CD4-positive, CD25-positive, alpha-beta regulatory T cell (primary cell): ENCODE results near the gene HCST. TPM values are rescaled to one million over a fixed set of nuclear protein-coding genes. Genes with fewer than 3 reads are reported as not detected.

Source experiments
- ATAC-seq, 2 donors: fragments of 150-1000 bp; cut with Tn5 transposase; one replicate each; pipeline ENCODE4 v1.10.0; 2021; ENCODE audit warnings: low read depth in 2 of 2, moderate number of reproducible peaks in 2 of 2, moderate library complexity in 1 of 2
- DNase-seq, 3 donors: peaks; one replicate each; pipeline versions ENCODE4 v3.0.0 to v3.0.0-alpha.2; 2012 to 2022; ENCODE audit warnings: mixed read lengths in 1 of 3
- H3K27ac ChIP-seq: one replicate; pipeline ENCODE4 v1.7.0; 2013; ENCODE audit warnings: mild to moderate bottlenecking, low read length; ENCODE audit not compliant: insufficient read depth, poor library complexity, severe bottlenecking
- H3K27me3 ChIP-seq: one replicate; pipeline ENCODE4 v1.7.0; 2013; ENCODE audit warnings: low read length; ENCODE audit not compliant: control insufficient read depth, insufficient read depth
- H3K36me3 ChIP-seq: one replicate; pipeline ENCODE4 v1.7.0; 2013; ENCODE audit warnings: mild to moderate bottlenecking, low read length, moderate library complexity; ENCODE audit not compliant: control insufficient read depth, insufficient read depth
- H3K4me1 ChIP-seq: 2 replicates; pipeline ENCODE4 v1.7.0; 2013; ENCODE audit warnings: mild to moderate bottlenecking, low read length; ENCODE audit not compliant: insufficient read depth, control insufficient read depth, poor library complexity, severe bottlenecking
- H3K4me3 ChIP-seq: one replicate; pipeline ENCODE4 v1.7.0; 2013; ENCODE audit warnings: low read depth, mild to moderate bottlenecking, low read length, moderate library complexity
- H3K9me3 ChIP-seq, 2 experiments: 1 replicate in 1 of 2; 2 replicates in 1 of 2; pipeline ENCODE4 v1.7.0; 2013; ENCODE audit warnings: low read length in 2 of 2, mild to moderate bottlenecking in 1 of 2, moderate library complexity in 1 of 2; ENCODE audit not compliant: control insufficient read depth in 2 of 2
- H3K27ac Mint-ChIP-seq, 3 donors: one replicate each; pipeline ENCODE4 v1.8.0; 2020 to 2022; ENCODE audit warnings: mild to moderate bottlenecking in 3 of 3, mixed read lengths in 3 of 3, moderate library complexity in 2 of 3
- H3K27me3 Mint-ChIP-seq: one replicate; pipeline ENCODE4 v1.8.0; 2022; ENCODE audit warnings: mild to moderate bottlenecking, mixed read lengths
- H3K36me3 Mint-ChIP-seq: one replicate; pipeline ENCODE4 v1.8.0; 2020; ENCODE audit warnings: mixed read lengths
- H3K4me1 Mint-ChIP-seq, 4 donors: one replicate each; pipeline ENCODE4 v1.8.0; 2020 to 2022; ENCODE audit warnings: mixed read lengths in 4 of 4, mild to moderate bottlenecking in 1 of 4
- H3K4me3 Mint-ChIP-seq, 4 donors: one replicate each; pipeline ENCODE4 v1.8.0; 2020 to 2022; ENCODE audit warnings: mild to moderate bottlenecking in 4 of 4, mixed read lengths in 4 of 4, moderate library complexity in 3 of 4
- H3K9me3 Mint-ChIP-seq, 7 donors: one replicate each; pipeline ENCODE4 v1.8.0; 2020 to 2022; ENCODE audit warnings: mixed read lengths in 7 of 7, mild to moderate bottlenecking in 3 of 7, moderate library complexity in 2 of 7
- polyA plus RNA-seq, 4 donors: library from polyadenylated mRNA; unstranded; fragments of 300-500 nt; fragmentation: Illumina TruSeq; gene quantifications; one replicate each; pipeline ENCODE4 v1.2.3, GENCODE V29; 2021
- total RNA-seq: library from RNA; stranded (reverse); gene quantifications from one replicate; pipeline ENCODE4 v1.2.3, GENCODE V29; 2022

HCST gene
- total and polyA plus RNA-seq, 5 donors from 2014 or later: 104 to 863 (median 736) TPM

DNA sequence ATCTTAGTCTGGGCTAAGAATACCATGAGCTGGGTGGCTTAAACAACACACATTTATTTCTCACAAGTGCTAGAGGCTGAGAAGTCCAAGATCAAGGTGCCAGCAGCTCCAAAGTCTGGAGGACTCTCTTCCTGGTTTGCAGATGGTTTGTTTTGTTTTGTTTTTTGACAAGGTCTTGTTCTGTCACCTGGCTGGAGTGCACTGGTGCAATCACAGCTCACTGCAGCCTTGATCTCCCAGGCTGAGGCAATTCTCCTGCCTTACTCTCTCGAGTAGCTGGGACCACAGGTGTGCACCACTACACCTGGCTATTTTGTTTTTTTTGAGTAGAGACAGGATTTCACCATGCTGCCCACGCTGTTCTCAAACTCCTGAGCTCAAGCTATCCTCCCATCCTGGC lies 18.4 kb upstream of the HCST start:
- no peak overlapping the region for H3K4me3 ChIP-seq
- peaks cover 16% of the 10 kb centered on the region for H3K27me3 Mint-ChIP-seq
- H3K36me3 ChIP-seq: peaks cover 11% of the 10 kb centered on the region
- H3K9me3 Mint-ChIP-seq: no peaks in the 10 kb centered on the region
- H3K4me1 Mint-ChIP-seq: peaks cover 3 to 10% (median 5%) of the 10 kb centered on the region in 4 donors
- no peak overlapping the region for H3K27ac Mint-ChIP-seq
- ATAC-seq: no peak
- H3K36me3 Mint-ChIP-seq: peaks cover 16% of the 10 kb centered on the region
- no peak for DNase-seq
- no peaks in the 10 kb centered on the region for H3K9me3 ChIP-seq
- H3K4me3 Mint-ChIP-seq: no peak overlapping the region
- no peak overlapping the region for H3K27ac ChIP-seq
- H3K4me1 ChIP-seq: peaks cover 8% of the 10 kb centered on the region
- H3K27me3 ChIP-seq: peaks cover 5% of the 10 kb centered on the region

DNA sequence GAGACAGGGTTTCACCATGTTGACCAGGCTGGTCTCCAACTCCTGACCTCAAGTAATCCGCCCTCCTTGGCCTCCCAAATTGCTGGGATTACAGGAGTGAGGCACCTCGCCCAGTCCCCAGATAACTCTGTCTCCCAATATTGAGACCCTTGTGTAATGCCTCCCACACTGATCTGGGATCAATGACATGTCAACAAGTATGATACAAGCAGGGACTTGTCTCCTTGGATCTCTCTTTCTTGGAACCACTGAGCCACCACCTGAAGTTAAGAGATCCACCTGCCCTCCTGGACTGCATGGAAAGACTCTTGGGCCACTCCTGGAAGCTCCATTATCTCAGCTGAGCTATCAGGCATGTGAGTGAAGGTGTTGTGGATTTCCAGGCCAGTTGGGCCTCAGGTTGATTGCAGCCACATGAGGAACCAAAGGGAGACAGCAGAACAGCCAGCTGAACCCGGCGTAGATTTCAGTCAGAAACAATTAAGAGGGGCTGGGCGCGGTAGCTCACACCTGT lies 17.0 kb upstream of the HCST start:
- Mint-ChIP-seq H3K27me3 (peaks cover 5% of the 10 kb centered on the region), H3K9me3 (no peaks in the 10 kb centered on the region), H3K4me1 (peaks cover 4 to 9% (median 7%) of the 10 kb centered on the region in 4 donors), H3K27ac (peak overlapping the region; percentile 20 to 85 (median 38)), H3K36me3 (peaks cover 24% of the 10 kb centered on the region), H3K4me3 (no peak overlapping the region)
- no peak overlapping the region for H3K4me3 ChIP-seq
- no peak for ATAC-seq
- peaks cover 25% of the 10 kb centered on the region for H3K36me3 ChIP-seq
- peaks cover 4% of the 10 kb centered on the region for H3K4me1 ChIP-seq
- peaks cover 2% of the 10 kb centered on the region for H3K27me3 ChIP-seq
- H3K9me3 ChIP-seq: no peaks in the 10 kb centered on the region
- no peak for DNase-seq
- H3K27ac ChIP-seq: no peak overlapping the region

DNA sequence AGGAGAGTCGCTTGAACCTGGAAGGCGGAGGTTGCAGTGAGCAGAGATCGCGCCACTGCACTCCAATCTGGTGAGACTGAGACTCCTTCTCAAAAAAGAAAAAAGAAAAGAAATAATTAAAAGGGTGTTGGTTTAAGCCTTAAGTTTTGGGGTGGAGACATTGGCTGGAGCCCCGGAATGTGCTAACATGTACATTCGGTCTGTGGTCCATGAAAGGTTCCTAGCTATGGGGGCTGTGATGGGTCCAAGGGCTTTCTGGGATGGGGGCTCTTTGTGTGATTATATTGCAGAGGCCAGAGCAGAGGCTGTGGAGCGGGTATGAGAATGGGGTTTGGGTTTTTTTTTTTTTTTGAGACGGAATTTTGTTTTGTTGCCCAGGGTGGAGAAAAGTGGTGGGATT lies 16.4 kb upstream of the HCST start:
- Histone ChIP-seq H3K9me3 (no peaks in the 10 kb centered on the region), H3K4me1 (peaks cover 4% of the 10 kb centered on the region), H3K27me3 (no peaks in the 10 kb centered on the region), H3K4me3 (no peak overlapping the region), H3K36me3 (peaks cover 31% of the 10 kb centered on the region), H3K27ac (no peak overlapping the region)
- peaks cover 5 to 9% (median 7%) of the 10 kb centered on the region in 4 donors for H3K4me1 Mint-ChIP-seq
- no peaks in the 10 kb centered on the region for H3K9me3 Mint-ChIP-seq
- no peak for ATAC-seq
- H3K27ac Mint-ChIP-seq: no peak overlapping the region
- H3K27me3 Mint-ChIP-seq: peaks cover 4% of the 10 kb centered on the region
- no peak for DNase-seq
- peaks cover 26% of the 10 kb centered on the region for H3K36me3 Mint-ChIP-seq
- no peak overlapping the region for H3K4me3 Mint-ChIP-seq

DNA sequence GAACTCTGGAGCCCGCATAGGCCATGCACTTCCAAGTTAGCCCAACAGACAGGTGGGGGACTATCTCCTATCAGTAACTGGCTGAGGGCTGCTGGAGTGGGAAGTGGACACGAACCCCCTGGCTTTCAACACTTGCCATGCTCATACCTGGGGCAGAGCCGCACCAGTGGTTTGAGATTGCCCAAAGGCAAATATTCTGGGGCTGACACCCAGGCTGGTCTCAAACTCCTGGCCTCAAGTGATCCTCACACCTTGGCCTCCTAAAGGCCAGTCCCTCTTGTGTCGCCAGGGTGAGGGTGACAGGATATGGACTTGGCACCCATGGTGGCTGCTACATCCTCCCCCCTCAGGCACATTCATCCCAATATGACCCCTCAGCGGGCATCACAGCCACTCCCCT lies 15.1 kb upstream of the HCST start:
- Histone ChIP-seq H3K4me1 (peaks cover 3% of the 10 kb centered on the region), H3K36me3 (peaks cover 37% of the 10 kb centered on the region), H3K9me3 (no peaks in the 10 kb centered on the region), H3K27me3 (no peaks in the 10 kb centered on the region), H3K27ac (no peak overlapping the region), H3K4me3 (no peak overlapping the region)
- ATAC-seq (no peak), DNase-seq (no peak)
- Mint-ChIP-seq H3K27ac (no peak overlapping the region), H3K27me3 (no peaks in the 10 kb centered on the region), H3K36me3 (peaks cover 28% of the 10 kb centered on the region), H3K9me3 (no peaks in the 10 kb centered on the region), H3K4me1 (peaks cover 3 to 9% (median 7%) of the 10 kb centered on the region in 4 donors), H3K4me3 (no peak overlapping the region)

DNA sequence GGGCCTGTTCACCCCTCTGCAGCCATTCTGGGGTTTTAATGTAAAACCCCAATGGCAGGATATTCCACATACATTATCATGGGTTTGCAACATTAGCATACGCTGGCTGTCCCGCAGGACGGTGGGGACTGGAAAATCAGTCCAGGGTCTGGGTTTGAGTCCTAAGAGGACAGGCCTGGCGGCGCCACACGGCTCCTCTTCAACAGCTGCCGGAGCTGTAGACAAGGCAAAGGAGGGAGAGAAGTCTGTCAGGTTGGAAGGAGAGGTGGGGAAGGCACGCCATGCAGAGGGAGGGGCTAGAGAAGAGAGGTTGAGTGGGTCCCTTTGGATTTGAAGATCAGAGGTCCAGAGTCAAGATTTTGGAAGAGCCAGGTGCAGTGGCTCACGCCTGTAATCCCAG lies 13.9 kb upstream of the HCST start:
- peaks cover 0 to 14% (median 8%) of the 10 kb centered on the region in 4 donors for H3K4me1 Mint-ChIP-seq
- DNase-seq (no peak), ATAC-seq (no peak)
- peak overlapping the region in 2 of 3 donors; percentile 42 to 54 for H3K27ac Mint-ChIP-seq
- Histone ChIP-seq H3K9me3 (no peaks in the 10 kb centered on the region), H3K27ac (no peak overlapping the region), H3K27me3 (no peaks in the 10 kb centered on the region), H3K4me1 (no peaks in the 10 kb centered on the region), H3K4me3 (no peak overlapping the region), H3K36me3 (peaks cover 49% of the 10 kb centered on the region)
- peaks cover 39% of the 10 kb centered on the region for H3K36me3 Mint-ChIP-seq
- no peaks in the 10 kb centered on the region for H3K27me3 Mint-ChIP-seq
- peaks cover 0 to 1% (median 0%) of the 10 kb centered on the region in 7 donors for H3K9me3 Mint-ChIP-seq
- H3K4me3 Mint-ChIP-seq: no peak overlapping the region

DNA sequence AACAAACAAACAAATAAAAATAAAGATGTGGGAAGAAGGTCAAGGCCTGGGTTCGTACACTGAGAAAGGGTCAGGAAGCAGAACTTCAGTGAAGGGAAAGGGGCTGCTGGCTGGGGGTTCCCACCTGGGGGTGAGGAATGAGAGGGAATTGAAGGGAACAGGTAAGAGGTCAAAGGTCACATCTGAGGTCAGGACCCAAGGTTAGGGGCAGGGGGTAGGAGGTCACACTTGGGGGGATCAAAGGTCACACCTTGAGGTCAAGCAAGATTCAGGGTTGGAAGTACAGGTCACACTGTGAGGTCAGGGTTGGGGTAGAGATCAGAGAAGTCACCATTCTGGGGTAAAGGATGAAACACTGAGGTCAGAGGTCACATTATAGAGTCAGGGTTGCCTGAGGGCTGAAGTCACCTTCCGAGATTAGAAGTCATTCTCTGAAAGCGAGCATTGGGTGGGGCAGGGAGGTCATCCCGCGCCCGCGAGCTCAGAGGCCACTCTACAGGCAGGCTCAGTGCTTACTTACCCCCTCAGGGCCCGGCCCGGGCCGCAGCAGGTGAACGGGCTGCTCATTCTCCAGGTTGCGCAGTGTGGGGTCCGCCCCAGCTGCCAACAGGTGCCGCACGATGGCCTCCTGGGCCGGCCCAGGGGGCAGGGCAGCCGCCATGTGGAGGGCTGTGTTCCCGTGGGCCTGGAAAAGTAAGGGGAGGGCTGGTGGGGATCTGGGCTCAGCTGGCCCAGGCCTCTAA lies 12.8 kb upstream of the HCST start:
- Histone ChIP-seq H3K9me3 (no peaks in the 10 kb centered on the region), H3K36me3 (peaks cover 54% of the 10 kb centered on the region), H3K4me1 (no peaks in the 10 kb centered on the region), H3K4me3 (no peak overlapping the region), H3K27ac (no peak overlapping the region), H3K27me3 (no peaks in the 10 kb centered on the region)
- peaks cover 39% of the 10 kb centered on the region for H3K36me3 Mint-ChIP-seq
- no peak overlapping the region for H3K27ac Mint-ChIP-seq
- no peak overlapping the region for H3K4me3 Mint-ChIP-seq
- H3K9me3 Mint-ChIP-seq: peaks cover 0 to 1% (median 0%) of the 10 kb centered on the region in 7 donors
- DNase-seq: no peak
- H3K27me3 Mint-ChIP-seq: no peaks in the 10 kb centered on the region
- ATAC-seq: no peak
- H3K4me1 Mint-ChIP-seq: peaks cover 0 to 14% (median 8%) of the 10 kb centered on the region in 4 donors

- Histone ChIP-seq H3K4me1 (no peaks in the 10 kb centered on the region), H3K27ac (no peak overlapping the region), H3K36me3 (peaks cover 58% of the 10 kb centered on the region), H3K27me3 (no peaks in the 10 kb centered on the region), H3K9me3 (no peaks in the 10 kb centered on the region), H3K4me3 (no peak overlapping the region)
- DNase-seq: no peak
- Mint-ChIP-seq H3K4me1 (peaks cover 0 to 14% (median 8%) of the 10 kb centered on the region in 4 donors), H3K36me3 (peaks cover 39% of the 10 kb centered on the region), H3K9me3 (peaks cover 0 to 1% (median 0%) of the 10 kb centered on the region in 7 donors), H3K27me3 (no peaks in the 10 kb centered on the region), H3K4me3 (no peak overlapping the region), H3K27ac (no peak overlapping the region)
- no peak for ATAC-seq
Observed at GRCh38 chr19:35890113-35890650, 12.1 kb upstream of the HCST start.
